Suprapubic skin (tissue), 4 donors: ENCODE data around the gene TTLL5.

Experiments
- CTCF ChIP-seq, 2 donors: fragments of 200-600 bp in 1 of 2; fragments of 450-650 bp in 1 of 2; sonication (generic) in 1 of 2; IDR thresholded peaks; one replicate each; pipeline ENCODE4 v1.5.1; 2016 to 2019; ENCODE audit warnings: antibody characterized with exemption in 2 of 2, mild to moderate bottlenecking in 1 of 2, moderate library complexity in 1 of 2
- EP300 ChIP-seq: sonication (generic); formaldehyde crosslinking; IDR thresholded peaks from one replicate; pipeline ENCODE4 v1.6.1; 2017; ENCODE audit warnings: antibody characterized with exemption
- POLR2A ChIP-seq, 2 donors: fragments of 450-650 bp; IDR thresholded peaks; one replicate each; pipeline ENCODE4 v1.6.1; 2017; ENCODE audit warnings: antibody characterized with exemption in 2 of 2, mild to moderate bottlenecking in 2 of 2, moderate library complexity in 2 of 2
- POLR2AphosphoS5 ChIP-seq, 3 donors: sonication (generic); formaldehyde crosslinking; IDR thresholded peaks; one replicate each; pipeline ENCODE4 v1.6.1; 2017; ENCODE audit warnings: antibody characterized with exemption in 3 of 3

- TF ChIP-seq CTCF (IDR thresholded peaks at IDR 0.05) (no peak), EP300 (no peak), POLR2AphosphoS5 (IDR thresholded peaks at IDR 0.05) (no peak), POLR2A (IDR thresholded peaks at IDR 0.05) (no peak)
Observed at GRCh38 chr14:75802486-75802885, 141.4 kb downstream of the TTLL5 start.
